IPS DF 6.9 (cell line): ENCODE results near the gene CR1L.
"Not testable (repeated sequence)": the region's sequence is repeated elsewhere in the genome, so short reads cannot be mapped to it uniquely, and the experiment has no call there.

ENCODE experiments used
- DNase-seq: peaks from one replicate; pipeline ENCODE4 v3.0.0-alpha.2; 2013; ENCODE audit warnings: low read depth, low spot score
- H3K27ac ChIP-seq: one replicate; pipeline ENCODE4 v1.5.1; 2013; ENCODE audit warnings: low read length, control low read depth
- H3K27me3 ChIP-seq: 2 replicates; pipeline ENCODE4 v1.6.1; 2013; ENCODE audit warnings: mild to moderate bottlenecking, low read length; ENCODE audit not compliant: control insufficient read depth, insufficient read depth
- H3K36me3 ChIP-seq: 2 replicates; pipeline ENCODE4 v1.6.1; 2013; ENCODE audit warnings: low read length; ENCODE audit not compliant: control insufficient read depth, insufficient read depth
- H3K4me1 ChIP-seq: 2 replicates; pipeline ENCODE4 v1.6.1; 2013; ENCODE audit warnings: low read length; ENCODE audit not compliant: control insufficient read depth, insufficient read depth
- H3K4me3 ChIP-seq: 2 replicates; pipeline ENCODE4 v1.5.1; 2013; ENCODE audit warnings: mild to moderate bottlenecking, low read length
- H3K9me3 ChIP-seq: 2 replicates; pipeline ENCODE4 v1.6.1; 2013; ENCODE audit warnings: low read length, inconsistent platforms; ENCODE audit not compliant: control insufficient read depth, insufficient read depth
- WGBS: extraction: QIAGEN DNeasy Blood & Tissue Kit; methylation state at CpG from one replicate; pipeline ENCODE4 v1.1.7; 2013; ENCODE audit warnings: mixed read lengths, missing lambda C conversion rate; ENCODE audit not compliant: insufficient read length, insufficient coverage; 5-methylcytosine and 5-hydroxymethylcytosine counted together

The CR1L gene

DNA sequence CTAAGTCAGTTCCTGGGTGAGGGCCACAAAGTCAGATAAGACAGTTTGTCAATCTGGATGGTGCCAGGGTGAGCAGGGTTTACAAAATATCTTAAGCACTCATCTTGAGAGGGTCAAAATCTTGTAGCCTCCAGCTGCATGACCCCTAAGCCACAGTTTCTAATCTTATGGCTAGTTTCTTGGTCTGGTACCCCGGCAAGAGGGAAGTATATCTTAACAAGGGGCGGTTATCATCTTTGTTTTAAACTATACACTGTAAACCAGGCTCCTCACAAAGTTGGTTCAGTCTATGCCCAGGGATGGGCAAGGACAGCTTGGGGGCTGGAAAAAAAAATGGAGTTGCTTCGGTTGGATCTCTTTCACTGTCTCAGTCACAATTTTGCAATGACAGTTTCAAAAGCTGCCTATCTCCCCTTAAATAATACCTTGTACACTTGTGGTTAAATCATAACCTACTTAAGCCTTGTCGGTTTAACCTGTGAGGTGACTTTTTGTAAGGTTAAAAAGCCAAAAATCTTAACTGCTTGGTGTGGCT lies 99.1 kb downstream of the CR1L start:
- no peak for DNase-seq
- H3K4me3 ChIP-seq: no peak overlapping the region
- WGBS: no CpG with 5 or more reads among the region's 4 CpGs
- no peak overlapping the region for H3K27ac ChIP-seq
- no peaks in the 10 kb centered on the region for H3K27me3 ChIP-seq
- H3K36me3 ChIP-seq: no peaks in the 10 kb centered on the region
- H3K9me3 ChIP-seq: no peaks in the 10 kb centered on the region
- H3K4me1 ChIP-seq: peaks cover 2% of the 10 kb centered on the region; the same call in 1 of the 2 replicates

- no peaks in the 10 kb centered on the region for H3K27me3 ChIP-seq
- no peak overlapping the region for H3K4me3 ChIP-seq
- no peaks in the 10 kb centered on the region for H3K36me3 ChIP-seq
- DNase-seq: no peak
- H3K27ac ChIP-seq: no peak overlapping the region
- no peaks in the 10 kb centered on the region for H3K9me3 ChIP-seq
- peaks cover 2% of the 10 kb centered on the region; the same call in 1 of the 2 replicates for H3K4me1 ChIP-seq
- WGBS: no CpG with 5 or more reads among the region's 1 CpG
Measured at GRCh38 chr1:207745285-207745684, 100.4 kb downstream of the CR1L start.

DNA sequence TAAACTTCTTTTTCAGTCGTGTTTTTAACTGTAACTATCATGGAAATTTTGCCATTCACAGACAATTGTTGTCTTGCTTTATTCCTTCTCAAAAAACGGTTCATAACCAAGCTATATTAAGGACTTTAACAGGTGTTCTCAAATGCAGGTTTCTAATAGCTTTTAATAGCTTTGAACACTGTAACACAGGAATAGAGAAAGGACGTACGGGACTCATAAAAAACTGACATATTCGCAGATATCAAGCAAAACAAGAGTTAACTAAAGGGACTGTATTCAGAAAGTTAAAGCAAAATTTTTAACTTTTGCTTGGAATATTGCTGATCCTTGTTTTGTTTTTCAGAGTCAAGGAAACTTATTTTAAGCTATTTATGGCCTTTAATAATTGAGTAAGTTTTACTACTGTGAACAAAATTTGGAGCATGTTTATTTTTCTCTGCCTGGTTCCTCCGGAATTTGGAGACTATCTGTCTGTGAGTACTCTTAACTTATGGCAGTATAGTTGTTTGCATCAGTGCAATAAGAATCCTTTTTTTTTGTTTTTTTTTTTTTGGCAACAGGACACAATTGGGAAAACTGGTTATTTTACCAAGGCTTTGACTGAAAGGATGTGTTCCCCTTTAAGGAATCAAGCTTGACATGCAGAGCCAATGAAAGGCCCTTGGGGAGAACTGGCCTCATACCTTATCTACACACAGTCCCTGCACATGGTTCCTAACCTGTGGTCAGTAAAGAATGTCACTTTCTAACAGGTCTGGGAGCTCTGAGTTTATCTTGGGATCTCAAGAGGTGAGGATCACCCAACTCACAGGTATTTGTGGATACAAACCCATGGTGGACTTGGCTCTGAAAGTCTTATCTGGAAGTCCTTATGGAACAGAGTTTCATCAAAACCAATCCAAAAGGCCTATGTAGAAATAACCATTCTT lies 101.2 kb downstream of the CR1L start:
- H3K4me1 ChIP-seq: peaks cover 2% of the 10 kb centered on the region; the same call in 1 of the 2 replicates
- no peak overlapping the region for H3K27ac ChIP-seq
- H3K9me3 ChIP-seq: no peaks in the 10 kb centered on the region
- no CpG with 5 or more reads among the region's 6 CpGs for WGBS
- H3K4me3 ChIP-seq: no peak overlapping the region
- no peaks in the 10 kb centered on the region for H3K27me3 ChIP-seq
- no peaks in the 10 kb centered on the region for H3K36me3 ChIP-seq
- DNase-seq: no peak

DNA sequence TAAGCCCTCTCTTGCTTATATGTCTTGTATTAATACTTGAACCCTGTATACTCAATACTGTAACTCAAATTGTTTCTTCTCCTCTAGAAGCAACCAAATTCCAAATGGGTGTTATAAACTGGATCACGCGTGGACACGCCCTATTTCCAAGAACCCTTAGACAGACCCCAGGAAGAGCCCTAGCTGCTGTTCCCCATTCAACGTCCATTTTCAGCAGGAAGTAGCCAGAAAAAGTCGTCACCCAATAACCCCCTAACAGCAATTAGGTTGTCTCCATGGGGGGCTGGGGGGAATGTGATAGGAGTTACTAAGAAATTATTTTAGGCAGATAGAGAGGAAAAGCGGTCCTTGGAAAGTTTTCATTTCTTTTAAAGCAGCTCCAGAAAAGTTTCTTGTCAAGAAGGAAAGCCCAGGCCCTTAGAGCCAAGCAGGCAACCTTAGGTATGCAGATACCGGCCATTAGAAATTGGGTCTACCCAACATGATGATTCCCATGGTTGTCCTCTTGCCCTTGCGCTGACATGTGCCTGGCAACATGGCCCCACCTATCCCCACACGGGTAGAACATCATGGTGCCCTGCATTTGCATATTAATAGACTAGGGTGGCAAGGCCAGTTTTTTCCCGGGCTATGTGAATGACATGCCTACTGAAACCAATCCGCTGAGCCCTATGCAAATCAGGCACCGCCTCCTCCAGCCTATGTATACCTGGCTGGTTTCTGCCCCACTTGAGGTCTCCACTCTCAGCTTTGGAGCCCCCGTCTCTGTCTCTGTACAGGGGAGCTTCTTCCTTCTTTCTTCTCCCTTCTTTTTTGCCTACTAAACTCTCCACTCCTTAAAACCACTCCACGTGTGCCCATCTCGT lies 102.9 kb downstream of the CR1L start:
- Histone ChIP-seq H3K27me3 (no peaks in the 10 kb centered on the region), H3K27ac (no peak overlapping the region), H3K9me3 (no peaks in the 10 kb centered on the region), H3K36me3 (no peaks in the 10 kb centered on the region), H3K4me3 (no peak overlapping the region), H3K4me1 (peaks cover 2% of the 10 kb centered on the region; the same call in 1 of the 2 replicates)
- no CpG with 5 or more reads among the region's 15 CpGs for WGBS
- no peak for DNase-seq

DNA sequence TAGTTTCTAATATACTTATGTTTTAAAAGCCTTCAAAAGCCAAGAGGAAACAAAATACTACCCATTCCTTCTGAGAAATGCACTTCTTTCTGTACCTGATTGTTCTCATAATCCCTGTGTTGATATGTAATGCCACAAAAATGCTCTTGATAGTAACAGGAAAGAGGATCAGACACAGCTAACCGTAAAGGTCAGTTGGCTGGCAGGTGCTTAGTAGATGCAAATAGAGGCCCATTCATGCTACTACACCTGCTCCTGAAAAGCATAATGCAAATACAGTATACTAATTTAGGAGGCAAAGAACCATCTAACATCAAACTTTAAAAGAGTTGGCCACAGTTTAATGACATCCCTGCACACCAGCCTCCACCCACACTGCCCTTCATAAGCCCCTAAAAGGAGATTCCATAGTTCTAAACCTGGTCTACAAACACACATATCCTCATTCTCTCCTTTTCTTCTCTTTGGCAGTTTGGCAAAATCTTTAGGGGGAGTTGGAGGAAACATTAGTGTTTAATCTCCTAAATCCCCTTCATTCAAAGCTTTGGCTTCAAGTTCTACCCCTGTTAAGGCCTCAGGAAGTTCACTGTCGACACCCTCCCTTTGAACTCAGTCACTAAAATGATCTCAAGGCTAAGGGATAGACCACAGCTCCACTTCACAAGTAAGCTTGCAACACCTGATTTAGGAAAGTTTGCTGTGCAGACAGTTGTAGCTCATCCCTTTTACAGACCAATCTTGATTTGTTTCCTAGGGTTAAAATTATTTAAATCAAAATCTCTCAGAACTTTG lies 104.0 kb downstream of the CR1L start:
- no CpG with 5 or more reads among the region's 2 CpGs for WGBS
- no peak overlapping the region for H3K27ac ChIP-seq
- no peaks in the 10 kb centered on the region for H3K36me3 ChIP-seq
- H3K27me3 ChIP-seq: no peaks in the 10 kb centered on the region
- no peak for DNase-seq
- H3K9me3 ChIP-seq: no peaks in the 10 kb centered on the region
- no peak overlapping the region for H3K4me3 ChIP-seq
- H3K4me1 ChIP-seq: peaks cover 2% of the 10 kb centered on the region; the same call in 1 of the 2 replicates

- H3K4me1 ChIP-seq: peaks cover 5% of the 10 kb centered on the region; the same call in 1 of the 2 replicates
Measured at GRCh38 chr1:207750631-207751305, 105.8 kb downstream of the CR1L start.

DNA sequence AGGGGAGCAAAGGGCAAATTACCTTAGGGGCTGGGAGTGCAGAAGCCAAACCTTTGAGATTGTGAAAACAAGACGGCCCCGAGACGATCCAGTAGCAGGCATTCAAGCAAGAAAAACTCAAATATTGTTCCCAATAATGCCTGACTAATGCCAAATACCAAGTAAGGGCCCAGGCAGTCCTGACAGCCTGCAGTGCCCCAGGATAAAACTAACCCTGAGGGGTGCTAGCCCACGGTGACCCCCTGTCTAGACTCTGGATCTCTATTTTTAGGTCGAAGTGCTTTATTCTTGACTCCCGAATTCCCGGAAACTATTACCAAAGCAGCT lies 106.5 kb downstream of the CR1L start:
- H3K27ac ChIP-seq, H3K27me3 ChIP-seq, H3K36me3 ChIP-seq, H3K9me3 ChIP-seq, DNase-seq, H3K4me1 ChIP-seq: not testable (repeated sequence)
- peak overlapping the region; percentile 29; the same call in 1 of the 2 replicates for H3K4me3 ChIP-seq
- WGBS: no CpG with 5 or more reads among the region's 7 CpGs

More at GRCh38 chr1:207750631-207751305, 105.8 kb downstream of the CR1L start:
- Histone ChIP-seq H3K9me3 (no peaks in the 10 kb centered on the region), H3K27ac (no peak overlapping the region), H3K4me3 (no peak overlapping the region), H3K36me3 (no peaks in the 10 kb centered on the region), H3K27me3 (no peaks in the 10 kb centered on the region)
- DNase-seq: no peak
- 100% methylated on average over 1 of the region's 5 CpGs for WGBS

GRCh38 chr1:207751790-207752455 lies 107.0 kb downstream of the CR1L start, which contains the start of gene CD46:
CD46 (plus strand) TSS chr1:207752054; CDS start chr1:207752213, 159 bp downstream.
- Histone ChIP-seq H3K9me3 (no peaks in the 10 kb centered on the region), H3K27me3 (no peaks in the 10 kb centered on the region), H3K4me1 (peaks cover 6% of the 10 kb centered on the region; the same call in 1 of the 2 replicates), H3K27ac (no peak within 1 kb of the TSS), H3K4me3 (peak within 1 kb of the TSS; percentile 83), H3K36me3 (no peaks in the 10 kb centered on the region)
- no CpG with 5 or more reads among the region's 55 CpGs for WGBS
- DNase-seq: peak; percentile 87

DNA sequence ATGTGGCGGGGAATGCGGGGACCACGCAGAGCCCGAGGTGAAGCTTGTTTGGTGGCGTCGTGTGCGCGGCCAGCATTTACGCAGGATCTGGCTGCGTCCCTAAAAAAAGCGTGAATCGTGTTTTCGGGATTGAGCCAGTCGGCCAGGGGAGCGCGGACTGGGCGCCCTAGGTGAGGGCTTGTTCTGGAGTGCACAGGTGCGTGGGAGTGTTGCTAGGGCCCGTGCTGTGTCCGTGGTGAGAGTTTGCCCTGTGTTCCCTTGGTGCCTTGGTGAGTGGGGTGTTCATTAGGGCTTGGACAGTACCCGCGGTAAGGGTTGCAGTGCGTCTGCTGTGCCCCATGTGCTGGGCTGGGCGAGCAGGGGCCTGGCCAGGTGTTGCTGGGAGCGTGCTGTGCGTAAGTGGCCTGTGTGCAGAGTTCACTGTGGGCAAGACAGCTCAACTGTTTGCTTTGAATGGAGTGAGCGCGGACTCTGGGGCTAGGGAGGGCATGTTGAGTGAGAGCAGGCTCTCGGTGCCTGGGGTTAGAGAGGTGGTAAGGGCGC lies 107.6 kb downstream of the CR1L start:
- Histone ChIP-seq H3K27me3 (no peaks in the 10 kb centered on the region), H3K4me1 (peaks cover 6% of the 10 kb centered on the region; the same call in 1 of the 2 replicates), H3K36me3 (no peaks in the 10 kb centered on the region), H3K27ac (no peak overlapping the region), H3K4me3 (peak overlapping the region; percentile 83), H3K9me3 (no peaks in the 10 kb centered on the region)
- no CpG with 5 or more reads among the region's 30 CpGs for WGBS
- DNase-seq: no peak
